ENCODE results near the gene EPHA4. TPM values are rescaled to one million over a fixed set of nuclear protein-coding genes. Genes with fewer than 3 reads are reported as not detected.

Gene EPHA4
- polyA plus RNA-seq, 1 of the 3 experiments (the other 2 are of a cell fraction), result 0.90 TPM

- no peak for DNase-seq
- Histone ChIP-seq H3K9ac (no peak overlapping the region), H3K79me2 (ENCODE audit: insufficient read depth) (no peaks in the 10 kb centered on the region), H3F3A (replicated peaks; ENCODE audit: insufficient read depth) (no peaks in the 10 kb centered on the region), H3K9me2 (no peaks in the 10 kb centered on the region), H3K4me2 (no peak overlapping the region), H3K27me3 (ENCODE audit: insufficient read depth) (no peaks in the 10 kb centered on the region), H3K4me1 (ENCODE audit: control insufficient read depth in 1 of 2, insufficient read depth in 2 of 2, low read depth in 1 of 2, low read length in 1 of 2) (no peaks in the 10 kb centered on the region; a peak in 1 of 4 replicates), H4K20me1 (ENCODE audit: insufficient read depth) (no peaks in the 10 kb centered on the region), H3K9me3 (no peaks in the 10 kb centered on the region), H2AFZ (ENCODE audit: low read depth) (no peak overlapping the region), H3K4me3 (ENCODE audit: low read depth in 2 of 2, low read length in 1 of 2) (no peak overlapping the region), H3K27ac (ENCODE audit: low read depth in 2 of 2, low read length in 1 of 2) (no peak overlapping the region), H3K36me3 (replicated peaks in 1 of 2; ENCODE audit: control insufficient read depth in 1 of 2, insufficient read depth in 2 of 2, low read length in 1 of 2) (no peaks in the 10 kb centered on the region)
- 95% methylated on average over 1 of the region's 1 CpG for WGBS (ENCODE audit: low lambda C conversion rate)
- CTCF ChIA-PET, result no interaction called here
- POLR2A ChIA-PET, result no interaction called here
- no peak for TF ChIP-seq EP300 (IDR thresholded peaks at IDR 0.05; ENCODE audit: borderline replicate concordance in 1 of 2, low read depth in 1 of 2, low read length in 1 of 2)
- no peak for TF ChIP-seq RXRA (IDR thresholded peaks at IDR 0.05; ENCODE audit: borderline replicate concordance, low read depth)
- no peak for TF ChIP-seq FOXJ3 (CRISPR knock-in tag; IDR thresholded peaks at IDR 0.05)
- no peak for TF ChIP-seq ELF1 (IDR thresholded peaks at IDR 0.05)
- TF ChIP-seq USF2 (IDR thresholded peaks at IDR 0.05; ENCODE audit: borderline replicate concordance, low read depth, low read length), result no peak
- no peak for TF ChIP-seq RAD21 (IDR thresholded peaks at IDR 0.05; ENCODE audit: low read length)
- no peak for TF ChIP-seq GABPA (IDR thresholded peaks at IDR 0.05; ENCODE audit: low read depth)
- no peak for TF ChIP-seq YY1 (IDR thresholded peaks at IDR 0.05; ENCODE audit: low read depth)
- TF ChIP-seq MEF2A (IDR thresholded peaks at IDR 0.05; ENCODE audit: borderline replicate concordance, low read depth), result no peak
- TF ChIP-seq TEAD4 (IDR thresholded peaks at IDR 0.05; ENCODE audit: borderline replicate concordance, insufficient read depth), result no peak
- TF ChIP-seq TCF12 (IDR thresholded peaks at IDR 0.05), result no peak
- no peak for TF ChIP-seq POLR2AphosphoS5 (IDR thresholded peaks at IDR 0.05; ENCODE audit: low read depth, low read length)
- no peak for TF ChIP-seq NFIC (IDR thresholded peaks at IDR 0.05; ENCODE audit: borderline replicate concordance)
Measured at GRCh38 chr2:221504905-221505304, 67.2 kb downstream of the EPHA4 start.

GRCh38 chr2:221503965-221504364 lies 68.1 kb downstream of the EPHA4 start:
- DNase-seq, result no peak
- Histone ChIP-seq H4K20me1 (ENCODE audit: insufficient read depth) (no peaks in the 10 kb centered on the region), H3F3A (replicated peaks; ENCODE audit: insufficient read depth) (no peaks in the 10 kb centered on the region), H3K9me3 (no peaks in the 10 kb centered on the region), H2AFZ (ENCODE audit: low read depth) (no peak overlapping the region), H3K79me2 (ENCODE audit: insufficient read depth) (no peaks in the 10 kb centered on the region), H3K4me1 (ENCODE audit: control insufficient read depth in 1 of 2, insufficient read depth in 2 of 2, low read depth in 1 of 2, low read length in 1 of 2) (no peaks in the 10 kb centered on the region; a peak in 1 of 4 replicates), H3K27me3 (ENCODE audit: insufficient read depth) (no peaks in the 10 kb centered on the region), H3K4me2 (no peak overlapping the region), H3K4me3 (ENCODE audit: low read depth in 2 of 2, low read length in 1 of 2) (no peak overlapping the region), H3K27ac (ENCODE audit: low read depth in 2 of 2, low read length in 1 of 2) (no peak overlapping the region), H3K9ac (no peak overlapping the region), H3K9me2 (no peaks in the 10 kb centered on the region), H3K36me3 (replicated peaks in 1 of 2; ENCODE audit: control insufficient read depth in 1 of 2, insufficient read depth in 2 of 2, low read length in 1 of 2) (no peaks in the 10 kb centered on the region)
- 0% methylated on average over 2 of the region's 2 CpGs for WGBS (ENCODE audit: low lambda C conversion rate)
- POLR2A ChIA-PET, result no interaction called here
- CTCF ChIA-PET, result no interaction called here
- TF ChIP-seq MXI1 (IDR thresholded peaks at IDR 0.05; ENCODE audit: low read depth, low read length) (no peak), SMC3 (IDR thresholded peaks at IDR 0.05; ENCODE audit: low read depth, low read length) (no peak), MAX (IDR thresholded peaks at IDR 0.05; ENCODE audit: low read depth) (no peak), TAF1 (IDR thresholded peaks at IDR 0.05; ENCODE audit: borderline replicate concordance, low read depth, low read length) (no peak), REST (IDR thresholded peaks at IDR 0.05; ENCODE audit: low read depth, low read length) (no peak), USF1 (IDR thresholded peaks at IDR 0.05; ENCODE audit: borderline replicate concordance, low read depth) (no peak), JUND (IDR thresholded peaks at IDR 0.05) (no peak), RXRA (IDR thresholded peaks at IDR 0.05; ENCODE audit: borderline replicate concordance, low read depth) (no peak), ZBTB33 (IDR thresholded peaks at IDR 0.05; ENCODE audit: borderline replicate concordance, low read depth) (no peak), FOXJ3 (CRISPR knock-in tag; IDR thresholded peaks at IDR 0.05) (no peak), GABPA (IDR thresholded peaks at IDR 0.05; ENCODE audit: low read depth) (no peak)
